Liver (tissue), 9 donors: ENCODE measurements around the gene LYRM4. TPM values are rescaled to one million over a fixed set of nuclear protein-coding genes. Genes with fewer than 3 reads are reported as not detected.

Experiments
- DNase-seq: peaks from one replicate; pipeline ENCODE4 v3.0.0-alpha.2; 2017; ENCODE audit warnings: low spot score
- H3K27ac ChIP-seq, 2 donors: one replicate each; pipeline ENCODE4 v1.7.0; 2013; ENCODE audit warnings: inconsistent platforms in 2 of 2, low read length in 2 of 2, control low read depth in 1 of 2, low read depth in 1 of 2, mild to moderate bottlenecking in 1 of 2
- H3K27me3 ChIP-seq, 4 donors: one replicate each; pipeline versions ENCODE4 v1.6.1 to v1.7.0; 2013; ENCODE audit warnings: low read length in 3 of 4, inconsistent platforms in 1 of 4, mild to moderate bottlenecking in 1 of 4, moderate library complexity in 1 of 4; ENCODE audit not compliant: control insufficient read depth in 4 of 4, insufficient read depth in 4 of 4
- H3K36me3 ChIP-seq, 4 donors: one replicate each; pipeline versions ENCODE4 v1.6.1 to v1.7.0; 2013; ENCODE audit warnings: low read length in 3 of 4, mild to moderate bottlenecking in 3 of 4, low read depth in 1 of 4, moderate library complexity in 1 of 4; ENCODE audit not compliant: control insufficient read depth in 4 of 4, insufficient read depth in 3 of 4
- H3K4me1 ChIP-seq, 4 donors: one replicate each; pipeline versions ENCODE4 v1.6.1 to v1.7.0; 2013; ENCODE audit warnings: low read length in 3 of 4, mild to moderate bottlenecking in 3 of 4, moderate library complexity in 1 of 4; ENCODE audit not compliant: control insufficient read depth in 4 of 4, insufficient read depth in 4 of 4
- H3K4me3 ChIP-seq, 3 donors: one replicate each; pipeline versions ENCODE4 v1.6.1 to v1.7.0; 2013; ENCODE audit warnings: low read length in 3 of 3, control low read depth in 1 of 3, low read depth in 1 of 3, mild to moderate bottlenecking in 1 of 3
- H3K9ac ChIP-seq, 2 donors: one replicate each; pipeline ENCODE4 v1.7.0; 2013; ENCODE audit warnings: low read length in 2 of 2, mild to moderate bottlenecking in 2 of 2, moderate library complexity in 2 of 2, control low read depth in 1 of 2, low read depth in 1 of 2
- H3K9me3 ChIP-seq, 4 donors: one replicate each; pipeline versions ENCODE4 v1.6.1 to v1.7.0; 2013; ENCODE audit warnings: low read length in 3 of 4; ENCODE audit not compliant: control insufficient read depth in 4 of 4
- ATF3 ChIP-seq: IDR thresholded peaks from 2 replicates; pipeline ENCODE4 v1.6.1; 2016; ENCODE audit warnings: antibody characterized with exemption
- CTCF ChIP-seq: fragments of 150-350 bp; IDR thresholded peaks from 2 replicates; pipeline ENCODE4 v1.5.1; 2017; ENCODE audit warnings: improper control_type of control experiment, low read depth, low read length; ENCODE audit not compliant: missing input control
- EGR1 ChIP-seq, 2 donors: IDR thresholded peaks; 2 replicates each; pipeline ENCODE4 v1.6.1; 2016 to 2018; ENCODE audit warnings: antibody characterized with exemption in 2 of 2, low read depth in 2 of 2
- FOXA1 ChIP-seq: IDR thresholded peaks from 2 replicates; pipeline ENCODE4 v1.6.1; 2016; ENCODE audit warnings: antibody characterized with exemption
- HNF4A ChIP-seq, 2 donors: conservative IDR thresholded peaks; 2 replicates each; pipeline ENCODE4 v1.6.1; 2016; ENCODE audit warnings: antibody characterized with exemption in 2 of 2, mild to moderate bottlenecking in 2 of 2
- JUND ChIP-seq, 2 donors: IDR thresholded peaks; 2 replicates each; pipeline ENCODE4 v1.6.1; 2016; ENCODE audit warnings: antibody characterized with exemption in 2 of 2
- RAD21 ChIP-seq, 2 donors: IDR thresholded peaks; 2 replicates each; pipeline ENCODE4 v1.6.1; 2016; ENCODE audit warnings: antibody characterized with exemption in 2 of 2, mild to moderate bottlenecking in 2 of 2
- REST ChIP-seq: IDR thresholded peaks from 2 replicates; pipeline ENCODE4 v1.6.1; 2016; ENCODE audit warnings: antibody characterized with exemption, mild to moderate bottlenecking
- RXRA ChIP-seq, 2 donors: IDR thresholded peaks; 2 replicates each; pipeline ENCODE4 v1.6.1; 2017 to 2018; ENCODE audit warnings: antibody characterized with exemption in 2 of 2, mild to moderate bottlenecking in 1 of 2
- YY1 ChIP-seq: IDR thresholded peaks from 2 replicates; pipeline ENCODE4 v1.6.1; 2016; ENCODE audit warnings: antibody characterized with exemption, mild to moderate bottlenecking
- ZBTB33 ChIP-seq: IDR thresholded peaks from 2 replicates; pipeline ENCODE4 v1.6.1; 2016; ENCODE audit warnings: antibody characterized with exemption
- WGBS: extraction: QIAGEN DNeasy Blood & Tissue Kit; methylation state at CpG from one replicate; pipeline ENCODE4 v1.1.7; 2013; 5-methylcytosine and 5-hydroxymethylcytosine counted together
- polyA plus RNA-seq, 2 donors: library from polyadenylated mRNA; stranded (reverse) in 1 of 2; unstranded in 1 of 2; fragments of 200-250 nt in 1 of 2; fragments of >200 nt in 1 of 2; fragmentation: Nextera tagmentation in 1 of 2; extraction: Ambion mirVana in 1 of 2; gene quantifications; one replicate each; pipeline versions ENCODE4 v1.2.1 to v1.2.3, GENCODE V29; 2013 to 2015
- total RNA-seq, 2 donors: library from RNA; depleted of rRNA; stranded (reverse); fragments of >200 nt; gene quantifications; one replicate each; pipeline ENCODE4 v1.2.3, GENCODE V29; 2014
- donor health status: healthy.
- donor health status: healthy.
- donor health status: healthy.
- donor health status: healthy.
- donor health status: healthy.

LYRM4 gene
- total and polyA plus RNA-seq, 4 donors: 4.4 to 13.1 (median 6.5) TPM

- TF ChIP-seq HNF4A (conservative IDR thresholded peaks at IDR 0.05) (no peak), RXRA (IDR thresholded peaks at IDR 0.05) (no peak), JUND (IDR thresholded peaks at IDR 0.05) (no peak), FOXA1 (no peak), ATF3 (no peak)
Measured at GRCh38 chr6:5124526-5124925, 136.2 kb downstream of the LYRM4 start (continued).

- TF ChIP-seq REST (no peak), RXRA (IDR thresholded peaks at IDR 0.05) (no peak), YY1 (no peak), ZBTB33 (no peak), RAD21 (IDR thresholded peaks at IDR 0.05) (no peak), CTCF (no peak), EGR1 (IDR thresholded peaks at IDR 0.05; ENCODE audit: low read depth in 2 of 2) (no peak)
- no peaks in the 10 kb centered on the region for H3K36me3 ChIP-seq
- peaks cover 10 to 31% (median 19%) of the 10 kb centered on the region in 4 donors for H3K4me1 ChIP-seq
- no peak overlapping the region for H3K9ac ChIP-seq
- no peaks in the 10 kb centered on the region for H3K9me3 ChIP-seq
- H3K27me3 ChIP-seq: no peaks in the 10 kb centered on the region
- 92% methylated on average over 20 of the region's 20 CpGs for WGBS
- DNase-seq: no peak
- no peak overlapping the region for H3K27ac ChIP-seq
- no peak overlapping the region for H3K4me3 ChIP-seq
Measured at GRCh38 chr6:5123296-5124143, 137.2 kb downstream of the LYRM4 start.
